ENCODE results near the gene NDC80. TPM values are rescaled to one million over a fixed set of nuclear protein-coding genes. Genes with fewer than 3 reads are reported as not detected.

Gene NDC80
- total and polyA plus RNA-seq, 9 of the 15 experiments (the other 6 are each of a cell fraction or from before 2014, with no cell fraction given), result 65.2 to 97.9 (median 83.3) TPM

DNA sequence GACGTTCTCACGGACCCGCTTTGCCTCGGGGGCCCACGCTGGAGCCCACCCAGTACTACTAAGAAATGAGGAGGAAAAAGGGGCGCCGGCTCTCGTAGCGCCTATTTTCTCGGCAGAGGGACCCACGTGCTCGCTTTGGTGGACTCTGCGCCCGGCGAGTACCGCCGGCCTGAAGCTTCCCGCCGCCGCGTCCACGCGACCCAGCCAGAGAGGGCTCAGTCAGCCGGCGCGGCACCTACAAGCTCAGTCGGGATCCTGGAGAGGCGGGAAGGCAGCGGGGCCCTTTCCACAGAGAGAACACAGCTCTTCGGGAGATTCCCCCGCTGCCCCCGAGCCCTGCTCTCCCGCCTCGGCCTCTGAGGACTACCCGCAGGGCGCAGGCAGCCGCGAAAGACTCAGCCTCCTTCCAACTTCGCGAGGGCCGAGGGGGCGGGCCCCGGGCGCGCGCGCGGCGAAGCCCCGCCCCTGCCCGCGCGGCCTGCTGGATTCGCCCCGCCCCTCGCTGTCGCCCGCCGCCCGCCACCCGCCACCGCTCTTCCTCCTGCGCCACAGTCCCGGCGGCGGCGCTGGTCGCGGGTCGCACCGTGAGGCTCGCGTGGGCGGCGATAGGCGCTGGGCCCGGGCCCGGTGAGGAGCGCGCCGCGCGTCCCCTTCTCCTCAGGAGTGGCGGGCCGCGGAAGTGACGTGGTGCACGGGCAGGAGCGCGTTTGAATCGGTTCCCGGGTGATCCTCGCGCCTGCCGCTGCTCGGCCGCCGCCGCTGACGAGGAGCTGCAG is 84.0 kb downstream of the NDC80 start, which contains the start of gene SMCHD1 (continued):
- TF ChIP-seq, protein P1, sequence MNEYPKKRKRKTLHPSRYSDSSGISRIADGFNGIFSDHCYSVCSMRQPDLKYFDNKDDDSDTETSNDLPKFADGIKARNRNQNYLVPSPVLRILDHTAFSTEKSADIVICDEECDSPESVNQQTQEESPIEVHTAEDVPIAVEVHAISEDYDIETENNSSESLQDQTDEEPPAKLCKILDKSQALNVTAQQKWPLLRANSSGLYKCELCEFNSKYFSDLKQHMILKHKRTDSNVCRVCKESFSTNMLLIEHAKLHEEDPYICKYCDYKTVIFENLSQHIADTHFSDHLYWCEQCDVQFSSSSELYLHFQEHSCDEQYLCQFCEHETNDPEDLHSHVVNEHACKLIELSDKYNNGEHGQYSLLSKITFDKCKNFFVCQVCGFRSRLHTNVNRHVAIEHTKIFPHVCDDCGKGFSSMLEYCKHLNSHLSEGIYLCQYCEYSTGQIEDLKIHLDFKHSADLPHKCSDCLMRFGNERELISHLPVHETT (CRISPR knock-in tag; conservative IDR thresholded peaks at IDR 0.05 in 1 of 2, IDR thresholded peaks at IDR 0.05 in 1 of 2), result peak in 1 of 2 experiments; percentile 100; a peak in 2 of 4 replicates
- 0 out of 2 replicates have a peak, but pooled peaks have one; percentile 59 for TF ChIP-seq ATF7 (IDR thresholded peaks at IDR 0.05)
- TF ChIP-seq MYC (IDR thresholded peaks at IDR 0.05; ENCODE audit: low read depth, low read length), result peak; percentile 92
- TF ChIP-seq MYC (CRISPR knock-in tag; IDR thresholded peaks at IDR 0.05; ENCODE audit: borderline replicate concordance, low read depth), result peak; percentile 99
- no peak for TF ChIP-seq CBX8 (IDR thresholded peaks at IDR 0.05; ENCODE audit: borderline replicate concordance, extremely low read depth, low read depth, low read length, poor library complexity, severe bottlenecking)
- TF ChIP-seq, protein P2, sequence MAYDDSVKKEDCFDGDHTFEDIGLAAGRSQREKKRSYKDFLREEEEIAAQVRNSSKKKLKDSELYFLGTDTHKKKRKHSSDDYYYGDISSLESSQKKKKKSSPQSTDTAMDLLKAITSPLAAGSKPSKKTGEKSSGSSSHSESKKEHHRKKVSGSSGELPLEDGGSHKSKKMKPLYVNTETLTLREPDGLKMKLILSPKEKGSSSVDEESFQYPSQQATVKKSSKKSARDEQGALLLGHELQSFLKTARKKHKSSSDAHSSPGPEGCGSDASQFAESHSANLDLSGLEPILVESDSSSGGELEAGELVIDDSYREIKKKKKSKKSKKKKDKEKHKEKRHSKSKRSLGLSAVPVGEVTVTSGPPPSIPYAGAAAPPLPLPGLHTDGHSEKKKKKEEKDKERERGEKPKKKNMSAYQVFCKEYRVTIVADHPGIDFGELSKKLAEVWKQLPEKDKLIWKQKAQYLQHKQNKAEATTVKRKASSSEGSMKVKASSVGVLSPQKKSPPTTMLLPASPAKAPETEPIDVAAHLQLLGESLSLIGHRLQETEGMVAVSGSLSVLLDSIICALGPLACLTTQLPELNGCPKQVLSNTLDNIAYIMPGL (CRISPR knock-in tag; IDR thresholded peaks at IDR 0.05), result peak; percentile 91
- no peak for TF ChIP-seq PYGO2 (tag; IDR thresholded peaks at IDR 0.05)
- TF ChIP-seq, protein P3, sequence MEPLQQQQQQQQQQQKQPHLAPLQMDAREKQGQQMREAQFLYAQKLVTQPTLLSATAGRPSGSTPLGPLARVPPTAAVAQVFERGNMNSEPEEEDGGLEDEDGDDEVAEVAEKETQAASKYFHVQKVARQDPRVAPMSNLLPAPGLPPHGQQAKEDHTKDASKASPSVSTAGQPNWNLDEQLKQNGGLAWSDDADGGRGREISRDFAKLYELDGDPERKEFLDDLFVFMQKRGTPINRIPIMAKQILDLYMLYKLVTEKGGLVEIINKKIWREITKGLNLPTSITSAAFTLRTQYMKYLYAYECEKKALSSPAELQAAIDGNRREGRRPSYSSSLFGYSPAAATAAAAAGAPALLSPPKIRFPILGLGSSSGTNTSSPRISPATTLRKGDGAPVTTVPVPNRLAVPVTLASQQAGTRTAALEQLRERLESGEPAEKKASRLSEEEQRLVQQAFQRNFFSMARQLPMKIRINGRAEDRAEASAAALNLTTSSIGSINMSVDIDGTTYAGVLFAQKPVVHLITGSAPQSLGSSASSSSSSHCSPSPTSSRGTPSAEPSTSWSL (CRISPR knock-in tag; IDR thresholded peaks at IDR 0.05; ENCODE audit: borderline replicate concordance), result no peak; the same call in 1 of the 2 replicates
- TF ChIP-seq HSF4 (CRISPR knock-in tag; IDR thresholded peaks at IDR 0.05; ENCODE audit: borderline replicate concordance), result no peak
- no peak for TF ChIP-seq ZSCAN32 (CRISPR knock-in tag; IDR thresholded peaks at IDR 0.05)
- TF ChIP-seq ZNF239 (CRISPR knock-in tag; IDR thresholded peaks at IDR 0.05), result no peak
- TF ChIP-seq NFIC (IDR thresholded peaks at IDR 0.05), result peak; percentile 35; the same call in 1 of the 2 replicates
- no peak for TF ChIP-seq ZNF699 (CRISPR knock-in tag; IDR thresholded peaks at IDR 0.05; ENCODE audit: insufficient replicate concordance)
- TF ChIP-seq RBM22 (IDR thresholded peaks at IDR 0.05; ENCODE audit: low read depth, low read length, poor library complexity, severe bottlenecking), result peak; percentile 34
- TF ChIP-seq ZNF347 (CRISPR knock-in tag; IDR thresholded peaks at IDR 0.05; ENCODE audit: low read depth), result no peak
- no peak for TF ChIP-seq RBM34 (IDR thresholded peaks at IDR 0.05; ENCODE audit: borderline replicate concordance, insufficient read depth, low read length)
- no peak for TF ChIP-seq HNRNPK (IDR thresholded peaks at IDR 0.05; ENCODE audit: low read depth, low read length, poor library complexity, severe bottlenecking)
- no peak for TF ChIP-seq MED1 (CRISPR knock-in tag; IDR thresholded peaks at IDR 0.05; ENCODE audit: borderline replicate concordance)
- TF ChIP-seq TRIM28 (IDR thresholded peaks at IDR 0.05), result no peak
- no peak for TF ChIP-seq NUFIP1 (IDR thresholded peaks at IDR 0.05; ENCODE audit: partially characterized antibody)
- TF ChIP-seq, protein P4, sequence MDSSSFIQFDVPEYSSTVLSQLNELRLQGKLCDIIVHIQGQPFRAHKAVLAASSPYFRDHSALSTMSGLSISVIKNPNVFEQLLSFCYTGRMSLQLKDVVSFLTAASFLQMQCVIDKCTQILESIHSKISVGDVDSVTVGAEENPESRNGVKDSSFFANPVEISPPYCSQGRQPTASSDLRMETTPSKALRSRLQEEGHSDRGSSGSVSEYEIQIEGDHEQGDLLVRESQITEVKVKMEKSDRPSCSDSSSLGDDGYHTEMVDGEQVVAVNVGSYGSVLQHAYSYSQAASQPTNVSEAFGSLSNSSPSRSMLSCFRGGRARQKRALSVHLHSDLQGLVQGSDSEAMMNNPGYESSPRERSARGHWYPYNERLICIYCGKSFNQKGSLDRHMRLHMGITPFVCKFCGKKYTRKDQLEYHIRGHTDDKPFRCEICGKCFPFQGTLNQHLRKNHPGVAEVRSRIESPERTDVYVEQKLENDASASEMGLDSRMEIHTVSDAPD (CRISPR knock-in tag; IDR thresholded peaks at IDR 0.05), result no peak

Data from K562 (cell line).